GM12878 (cell line): Measurements from ENCODE around the gene SLC41A1. TPM values are rescaled to one million over a fixed set of nuclear protein-coding genes. Genes with fewer than 3 reads are reported as not detected.

Source experiments
- ATAC-seq: fragments of 200-7000 bp; cut with Tn5 transposase; 3 replicates; pipeline ENCODE4 v1.9.1; 2020; ENCODE audit warnings: mild to moderate bottlenecking, moderate library complexity
- BruUV-seq: library from RNA; stranded (reverse); fragments of 400-500 nt; replicated peaks from 2 replicates; lab custom pipeline; 2021; lab: Mats Ljungman, UMichigan
- CTCF ChIA-PET: fragments of 300-600 bp; sonication (Branson Sonifier 250); formaldehyde crosslinking; extraction: SDS; loops from one replicate; lab custom pipeline; 2021; ENCODE audit warnings: inconsistent platforms; lab: Yijun Ruan, JAX
- POLR2A ChIA-PET: fragments of 350-600 bp; formaldehyde crosslinking; extraction: SDS; loops from one replicate; lab custom pipeline; 2021; ENCODE audit warnings: inconsistent platforms; lab: Charles Lee
- RAD21 ChIA-PET: fragments of 300-600 bp; sonication (Branson Sonifier 250); formaldehyde crosslinking; loops from one replicate; lab custom pipeline; 2023; ENCODE audit warnings: antibody characterized with exemption; ENCODE audit not compliant: unreplicated experiment; lab: Charles Lee
- SMC1A ChIA-PET: fragments of 300-600 bp; sonication (Branson Sonifier 250); formaldehyde crosslinking; loops from one replicate; lab custom pipeline; 2023; ENCODE audit not compliant: unreplicated experiment, uncharacterized antibody; lab: Charles Lee
- DNase-seq: peaks from one replicate; pipeline ENCODE4 v3.0.0-alpha.2; 2011; ENCODE audit warnings: low read depth, low spot score
- FAIRE-seq: peaks from 3 replicates; lab custom pipeline; 2011; peaks lifted over from hg19 to GRCh38; lab: Jason Lieb, UNC
- H2AFZ ChIP-seq: 2 replicates; pipeline ENCODE4 v1.6.0; 2011; ENCODE audit warnings: low read depth, low read length, control low read depth; ENCODE audit not compliant: control insufficient read depth
- H3K27ac ChIP-seq: 2 replicates; pipeline ENCODE4 v1.5.1; 2011; ENCODE audit warnings: control low read depth; ENCODE audit not compliant: control insufficient read depth, insufficient read depth
- H3K27me3 ChIP-seq, 2 experiments: replicated peaks in 1 of 2; 2 replicates each; pipeline versions ENCODE4 v1.6.0 to v1.6.1; 2011; ENCODE audit warnings: low read length in 1 of 2; ENCODE audit not compliant: control insufficient read depth in 2 of 2, insufficient read depth in 2 of 2
- H3K36me3 ChIP-seq, 2 experiments: 2 replicates each; pipeline ENCODE4 v1.5.1; 2011; ENCODE audit warnings: low read length in 1 of 2; ENCODE audit not compliant: control insufficient read depth in 2 of 2, insufficient read depth in 2 of 2
- H3K4me1 ChIP-seq: 2 replicates; pipeline ENCODE4 v1.6.1; 2011; ENCODE audit warnings: mild to moderate bottlenecking, low read length, moderate library complexity, mixed read lengths; ENCODE audit not compliant: control insufficient read depth, insufficient read depth
- H3K4me2 ChIP-seq: 2 replicates; pipeline ENCODE4 v1.6.0; 2011; ENCODE audit warnings: control low read depth; ENCODE audit not compliant: control insufficient read depth, insufficient read depth
- H3K4me3 ChIP-seq: fragments of 200-600 bp; sonication (generic); 2 replicates; pipeline ENCODE4 v1.5.1; 2016
- H3K79me2 ChIP-seq: 2 replicates; pipeline ENCODE4 v1.6.0; 2011; ENCODE audit warnings: low read length; ENCODE audit not compliant: control insufficient read depth, insufficient read depth
- H3K9ac ChIP-seq: 2 replicates; pipeline ENCODE4 v1.8.0; 2011; ENCODE audit warnings: low read length, control low read depth, mixed read lengths; ENCODE audit not compliant: control insufficient read depth, insufficient read depth
- H3K9me3 ChIP-seq: replicated peaks from 3 replicates; pipeline ENCODE4 v1.5.1; 2011; ENCODE audit warnings: mild to moderate bottlenecking, low read length; ENCODE audit not compliant: control insufficient read depth, insufficient read depth
- H4K20me1 ChIP-seq: 2 replicates; pipeline ENCODE4 v1.6.0; 2011; ENCODE audit not compliant: control insufficient read depth, insufficient read depth
- BACH1 ChIP-seq: fragments of 450-650 bp; IDR thresholded peaks from 2 replicates; pipeline ENCODE4 v1.6.1; 2017; ENCODE audit warnings: mild to moderate bottlenecking, borderline replicate concordance
- JUND ChIP-seq: IDR thresholded peaks from 2 replicates; pipeline ENCODE4 v1.6.1; 2012; ENCODE audit warnings: low read depth, mild to moderate bottlenecking, low read length, improper control_type of control experiment, moderate library complexity
- RAD21 ChIP-seq: IDR thresholded peaks from 2 replicates; pipeline ENCODE4 v1.6.1; 2011; ENCODE audit warnings: mild to moderate bottlenecking, low read depth, low read length, moderate library complexity; ENCODE audit not compliant: insufficient read depth
- SMAD5 ChIP-seq: IDR thresholded peaks from 2 replicates; pipeline ENCODE4 v1.6.1; 2016; ENCODE audit warnings: antibody characterized with exemption, low read depth
- SUPT20H ChIP-seq: IDR thresholded peaks from 2 replicates; pipeline ENCODE4 v1.6.1; 2011; ENCODE audit warnings: low read depth, mild to moderate bottlenecking, low read length, moderate library complexity, borderline replicate concordance; ENCODE audit not compliant: control insufficient read depth
- ZZZ3 ChIP-seq: IDR thresholded peaks from 2 replicates; pipeline ENCODE4 v1.6.1; 2011; ENCODE audit warnings: low read depth; ENCODE audit not compliant: control insufficient read depth, insufficient read length
- WGBS: methylation state at CpG from one replicate; pipeline ENCODE4 v1.1.6; 2016; ENCODE audit warnings: low lambda C conversion rate; ENCODE audit not compliant: insufficient replicate concordance, insufficient coverage; ENCODE audit errors: missing lambda C conversion rate; 5-methylcytosine and 5-hydroxymethylcytosine counted together
- in situ Hi-C: fragments of 300-500 bp; cut with MboI; formaldehyde crosslinking; loops from 9 replicates; pipeline ENCODE4 v1.14.3; 2018; ENCODE audit warnings: mixed read lengths
- intact Hi-C: fragments of 100-400 bp; cut with micrococcal nuclease; formaldehyde crosslinking; loops from one replicate; pipeline ENCODE4 v1.14.2; 2022; ENCODE audit not compliant: unreplicated experiment
- polyA plus RNA-seq, 11 experiments: library from polyadenylated mRNA; depleted of rRNA in 4 of 11; unstranded in 6 of 11; stranded (reverse) in 5 of 11; fragments of >200 nt; fragmentation: Nextera tagmentation in 4 of 11; fragmentation: Illumina TruSeq in 1 of 11; extraction: Ambion mirVana in 4 of 11; extraction: Trizol in 1 of 11; gene quantifications; 1 replicate in 1 of 11; 2 replicates in 10 of 11; pipeline versions ENCODE4 v1.2.1 to v1.2.3, GENCODE V29; 2011 to 2016; ENCODE audit warnings: inconsistent platforms in 2 of 11, missing spikeins in 2 of 11, low read depth in 1 of 11
- total RNA-seq, 4 experiments: library from RNA; depleted of rRNA in 3 of 4; stranded (reverse); fragments of >200 nt in 3 of 4; fragmentation: Illumina TruSeq in 1 of 4; extraction: Trizol in 1 of 4; gene quantifications; 2 replicates each; pipeline versions ENCODE4 v1.2.1 to v1.2.3, GENCODE V29; 2013 to 2021

Gene SLC41A1
- total and polyA plus RNA-seq, 10 of the 15 experiments (the other 5 are each of a cell fraction or from before 2014, with no cell fraction given): 0.13 to 11.3 (median 0.42) TPM

GRCh38 chr1:205817988-205818387 is 5.0 kb upstream of the SLC41A1 start:
- DNase-seq (no peak), ATAC-seq (no peak), FAIRE-seq (no peak)
- Histone ChIP-seq H3K27me3 (peaks cover 2 to 10% of the 10 kb centered on the region in 2 experiments; a peak in 2 of 4 replicates), H3K27ac (no peak overlapping the region), H3K4me3 (no peak overlapping the region), H3K36me3 (no peaks in the 10 kb centered on the region), H4K20me1 (no peaks in the 10 kb centered on the region), H2AFZ (no peak overlapping the region), H3K9ac (no peak overlapping the region), H3K4me2 (no peak overlapping the region), H3K79me2 (no peaks in the 10 kb centered on the region), H3K9me3 (peaks cover 3% of the 10 kb centered on the region; the same call in 2 of the 3 replicates), H3K4me1 (peaks cover 6% of the 10 kb centered on the region)
- RAD21 ChIA-PET: no interaction called here
- POLR2A ChIA-PET: no interaction called here
- CTCF ChIA-PET: no interaction called here
- no peak for TF ChIP-seq SMAD5
- no peak for TF ChIP-seq BACH1
- BruUV-seq: no TSS peak
- WGBS: 45% methylated on average over 3 of the region's 3 CpGs
- SMC1A ChIA-PET: no interaction called here
- in situ Hi-C loops: no loop called here
- intact Hi-C loops: no loop called here

DNA sequence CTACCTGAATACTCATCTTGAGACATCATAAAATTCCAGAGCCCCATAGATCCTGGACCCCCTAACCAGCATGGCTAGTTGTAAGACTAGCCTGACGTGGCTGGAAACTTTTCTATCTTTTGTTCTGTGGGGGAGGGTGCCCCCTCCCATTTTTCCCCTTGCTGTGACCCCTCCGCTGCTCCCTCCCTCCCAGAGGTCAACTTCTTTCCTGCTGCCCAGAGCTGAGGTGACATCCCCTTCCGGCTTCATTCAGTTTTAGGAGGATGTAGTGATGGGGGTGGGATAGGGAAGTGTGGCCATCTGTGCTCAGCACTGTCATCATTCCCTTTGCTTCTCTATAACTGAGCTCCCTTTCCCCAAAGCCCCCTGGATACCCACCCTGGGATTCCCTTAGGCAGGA is 4.4 kb upstream of the SLC41A1 start:
- SMC1A ChIA-PET: interaction anchor here (1.0 to 1.9 kb wide), 3 partner anchors 8 to 160 kb away, joined by 3 to 7 read pairs (median 3); no protein-coding TSS in a partner anchor
- Histone ChIP-seq H3K79me2 (no peaks in the 10 kb centered on the region), H3K4me1 (peaks cover 6% of the 10 kb centered on the region), H3K9me3 (no peaks in the 10 kb centered on the region), H3K27ac (no peak overlapping the region), H3K27me3 (peaks cover 2 to 10% of the 10 kb centered on the region in 2 experiments; a peak in 2 of 4 replicates), H2AFZ (no peak overlapping the region), H4K20me1 (no peaks in the 10 kb centered on the region), H3K4me3 (no peak overlapping the region), H3K36me3 (no peaks in the 10 kb centered on the region), H3K4me2 (no peak overlapping the region), H3K9ac (no peak overlapping the region)
- DNase-seq: no peak
- POLR2A ChIA-PET: no interaction called here
- in situ Hi-C loops: no loop called here
- CTCF ChIA-PET: interaction anchor here (1.2 to 1.7 kb wide), 2 partner anchors 9 to 214 kb away, joined by 3 to 6 read pairs; no protein-coding TSS in a partner anchor
- FAIRE-seq: no peak
- no TSS peak for BruUV-seq
- ATAC-seq: no peak
- TF ChIP-seq JUND: no peak
- no peak for TF ChIP-seq SUPT20H
- no peak for TF ChIP-seq RAD21
- TF ChIP-seq ZZZ3: no peak
- intact Hi-C loops: no loop called here
- RAD21 ChIA-PET: no interaction called here
- WGBS: 36% methylated on average over 3 of the region's 3 CpGs
